A549 (cell line): ENCODE results near the gene ZNF683. TPM values are rescaled to one million over a fixed set of nuclear protein-coding genes. Genes with fewer than 3 reads are reported as not detected.

ENCODE experiments used
- ATAC-seq, 2 experiments: fragments of 200-7000 bp in 1 of 2; fragments of >200 bp in 1 of 2; cut with Nextera tagmentation in 1 of 2; cut with Tn5 transposase in 1 of 2; 3 replicates each; pipeline versions ENCODE4 v1.8.0 to v1.9.1; 2018 to 2020; ENCODE audit warnings: mild to moderate bottlenecking in 1 of 2, moderate library complexity in 1 of 2
- CTCF ChIA-PET: fragments of 300-600 bp; sonication (Branson Sonifier 250); formaldehyde crosslinking; extraction: SDS; loops from one replicate; lab custom pipeline; 2021; ENCODE audit warnings: antibody characterized with exemption, inconsistent platforms; lab: Yijun Ruan, JAX
- POLR2A ChIA-PET: fragments of 350-600 bp; formaldehyde crosslinking; extraction: SDS; loops from one replicate; lab custom pipeline; 2021; ENCODE audit warnings: antibody characterized with exemption, inconsistent platforms; lab: Yijun Ruan, JAX
- DNase-seq, 2 experiments: peaks; one replicate each; pipeline versions ENCODE4 v3.0.0 to v3.0.0-alpha.2; 2011 to 2016; ENCODE audit warnings: low read depth in 1 of 2, low spot score in 1 of 2
- FAIRE-seq: peaks from 2 replicates; lab custom pipeline; 2011; peaks lifted over from hg19 to GRCh38; lab: Jason Lieb, UNC
- H3K27ac ChIP-seq, 2 experiments: fragments of >200 bp; sonication (Bioruptor Twin); formaldehyde crosslinking; 3 replicates each; pipeline ENCODE4 v1.5.1; 2016 to 2017
- H3K4me1 ChIP-seq: fragments of >200 bp; sonication (Bioruptor Twin); formaldehyde crosslinking; 3 replicates; pipeline ENCODE4 v1.6.1; 2016
- H3K4me2 ChIP-seq: fragments of >200 bp; sonication (Bioruptor Twin); formaldehyde crosslinking; 3 replicates; pipeline ENCODE4 v1.6.1; 2016
- H3K4me3 ChIP-seq: fragments of >200 bp; sonication (Bioruptor Twin); formaldehyde crosslinking; 3 replicates; pipeline ENCODE4 v1.5.1; 2016
- H3K9me3 ChIP-seq: fragments of >200 bp; sonication (Bioruptor Twin); formaldehyde crosslinking; 3 replicates; pipeline ENCODE4 v1.6.1; 2016
- CHD4 ChIP-seq: fragments of 200-600 bp; sonication (generic); IDR thresholded peaks from 2 replicates; pipeline ENCODE4 v1.6.1; 2016; ENCODE audit warnings: antibody characterized with exemption, mild to moderate bottlenecking, borderline replicate concordance
- EHF ChIP-seq: fragments of 250-450 bp; sonication (Bioruptor Pico); IDR thresholded peaks from 2 replicates; pipeline ENCODE4 v1.5.0; 2020; ENCODE audit warnings: mild to moderate bottlenecking
- EHMT2 ChIP-seq: fragments of 200-600 bp; sonication (generic); IDR thresholded peaks from 2 replicates; pipeline ENCODE4 v1.6.1; 2016; ENCODE audit warnings: antibody characterized with exemption, low read depth, mild to moderate bottlenecking, moderate library complexity
- FOSB ChIP-seq: fragments of 250-450 bp; sonication (Bioruptor Pico); IDR thresholded peaks from 2 replicates; pipeline ENCODE4 v1.5.0; 2020; ENCODE audit warnings: mild to moderate bottlenecking, moderate library complexity
- FOSL2 ChIP-seq, 2 experiments: fragments of 450-650 bp in 1 of 2; fragments of >200 bp in 1 of 2; sonication (Bioruptor Twin) in 1 of 2; formaldehyde crosslinking; IDR thresholded peaks; 2 replicates each; pipeline versions ENCODE4 v1.5.0 to v1.6.1; 2016 to 2020; ENCODE audit warnings: mild to moderate bottlenecking in 1 of 2, moderate library complexity in 1 of 2
- FOXS1 ChIP-seq: fragments of 250-450 bp; sonication (Bioruptor Pico); IDR thresholded peaks from 2 replicates; pipeline ENCODE4 v1.5.0; 2020; ENCODE audit warnings: mild to moderate bottlenecking, moderate library complexity
- GATA3 ChIP-seq: IDR thresholded peaks from 2 replicates; pipeline ENCODE4 v1.6.1; 2012; ENCODE audit warnings: borderline replicate concordance
- HEYL ChIP-seq: fragments of 250-450 bp; sonication (Bioruptor Pico); IDR thresholded peaks from 2 replicates; pipeline ENCODE4 v1.8.0; 2021; ENCODE audit warnings: mild to moderate bottlenecking, moderate library complexity
- HOXB13 ChIP-seq: fragments of 250-450 bp; sonication (Bioruptor Pico); IDR thresholded peaks from 2 replicates; pipeline ENCODE4 v1.5.0; 2020; ENCODE audit warnings: low read depth, mild to moderate bottlenecking, moderate library complexity
- HOXB5 ChIP-seq: fragments of 250-450 bp; sonication (Bioruptor Pico); IDR thresholded peaks from 2 replicates; pipeline ENCODE4 v1.5.0; 2020; ENCODE audit warnings: mild to moderate bottlenecking, moderate library complexity
- NFE2L2 ChIP-seq: fragments of 150-350 bp; conservative IDR thresholded peaks from 2 replicates; pipeline ENCODE4 v1.6.1; 2014; ENCODE audit warnings: low read length
- NR3C1 ChIP-seq: fragments of >200 bp; sonication (Bioruptor Twin); formaldehyde crosslinking; IDR thresholded peaks from 3 replicates; pipeline ENCODE4 v1.6.1; 2017
- PHF8 ChIP-seq: fragments of 200-600 bp; sonication (generic); IDR thresholded peaks from 2 replicates; pipeline ENCODE4 v1.6.1; 2016; ENCODE audit warnings: low read depth, mild to moderate bottlenecking, antibody characterized with exemption, moderate library complexity, borderline replicate concordance
- POLR2A ChIP-seq: IDR thresholded peaks from 2 replicates; pipeline ENCODE4 v1.6.1; 2012; ENCODE audit warnings: mild to moderate bottlenecking, low read length
- POLR2AphosphoS2 ChIP-seq: conservative IDR thresholded peaks from 2 replicates; pipeline ENCODE4 v1.6.1; 2012; ENCODE audit warnings: low read length, improper control_type of control experiment, inconsistent platforms
- TFCP2L1 ChIP-seq: fragments of 250-450 bp; sonication (Bioruptor Pico); IDR thresholded peaks from 2 replicates; pipeline ENCODE4 v1.5.0; 2021; ENCODE audit warnings: mild to moderate bottlenecking
- ZNF302 ChIP-seq: fragments of 250-450 bp; sonication (Bioruptor Pico); IDR thresholded peaks from 2 replicates; pipeline ENCODE4 v1.9.0; 2021; ENCODE audit warnings: inconsistent platforms, mild to moderate bottlenecking, moderate library complexity
- ZSCAN20 ChIP-seq: fragments of 250-450 bp; sonication (Bioruptor Pico); IDR thresholded peaks from 2 replicates; pipeline ENCODE4 v1.8.0; 2022; ENCODE audit warnings: mild to moderate bottlenecking, moderate library complexity
- whole genome bisulfite sequencing: methylation state at CpG from one replicate; pipeline ENCODE4 v1.1.6; 2017; ENCODE audit errors: missing lambda C conversion rate; 5-methylcytosine and 5-hydroxymethylcytosine counted together
- polyA plus RNA-seq, 4 experiments: library from polyadenylated mRNA; depleted of rRNA in 3 of 4; stranded (reverse); fragments of >200 nt; fragmentation: RNase III in 1 of 4; extraction: RNeasy Plus Mini Kit Qiagen cat#74134 plus additional on column Dnase treatment in 1 of 4; gene quantifications; 2 replicates in 3 of 4; 3 replicates in 1 of 4; pipeline ENCODE4 v1.2.3, GENCODE V29; 2011 to 2017
- TF ChIP-seq, protein P1 (sequence below): fragments of 250-450 bp; sonication (Bioruptor Pico); IDR thresholded peaks from 2 replicates; pipeline ENCODE4 v1.5.0; 2020; ENCODE audit warnings: low read depth, mild to moderate bottlenecking, moderate library complexity
- TF ChIP-seq, protein P2 (sequence below): fragments of 200-600 bp; sonication (generic); IDR thresholded peaks from 2 replicates; pipeline ENCODE4 v1.6.1; 2016; ENCODE audit warnings: antibody characterized with exemption, mild to moderate bottlenecking, moderate library complexity
- TF ChIP-seq, protein P3 (sequence below): IDR thresholded peaks from 2 replicates; pipeline ENCODE4 v1.6.1; 2012
- TF ChIP-seq, protein P4 (sequence below): fragments of >200 bp; sonication (Bioruptor Twin); formaldehyde crosslinking; IDR thresholded peaks from 3 replicates; pipeline ENCODE4 v1.6.1; 2016

ZNF683 gene
- polyA plus RNA-seq, 2 of the 4 experiments (the other 2 are of a cell fraction), result not detected

DNA sequence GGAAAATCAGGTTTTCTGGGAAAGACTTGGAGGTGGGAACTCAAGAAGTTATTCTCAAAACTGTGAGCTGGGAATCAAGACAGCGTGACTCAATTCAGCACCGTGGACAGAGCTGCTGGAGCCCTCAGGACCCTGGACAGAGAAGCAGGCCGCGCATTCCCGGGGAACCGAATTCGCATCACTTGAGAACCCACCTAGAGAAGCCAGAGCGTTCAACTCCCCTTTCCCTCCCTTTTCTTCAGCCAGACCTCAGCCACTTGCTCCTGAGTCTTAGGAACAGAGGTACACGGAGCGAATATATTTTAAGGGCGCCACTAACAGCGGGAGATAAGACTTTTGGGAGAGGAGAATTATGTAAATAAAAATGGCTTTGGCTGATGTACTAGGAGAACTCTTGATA is 36.1 kb upstream of the ZNF683 start:
- Histone ChIP-seq H3K27ac (no peak overlapping the region), H3K9me3 (no peaks in the 10 kb centered on the region), H3K4me3 (no peak overlapping the region), H3K4me2 (peak overlapping the region; percentile 45; the same call in 2 of the 3 replicates), H3K4me1 (peaks cover 34% of the 10 kb centered on the region)
- TF ChIP-seq EHMT2 (peak; percentile 98), POLR2A (no peak), NFE2L2 (no peak), ZNF302 (CRISPR knock-in tag) (peak; percentile 38; the same call in 1 of the 2 replicates), NR3C1 (no peak), HOXB5 (CRISPR knock-in tag) (peak; percentile 95), FOSB (CRISPR knock-in tag) (no peak), CHD4 (no peak), EHF (CRISPR knock-in tag) (peak; percentile 87), GATA3 (peak; percentile 19; the same call in 1 of the 2 replicates), POLR2AphosphoS2 (no peak), HEYL (CRISPR knock-in tag) (peak; percentile 92; the same call in 1 of the 2 replicates), FOSL2 (IDR thresholded peaks at IDR 0.05) (no peak), FOSL2 (CRISPR knock-in tag; IDR thresholded peaks at IDR 0.05) (peak; percentile 57), HOXB13 (CRISPR knock-in tag) (peak; percentile 94), PHF8 (no peak), FOXS1 (CRISPR knock-in tag) (peak; percentile 94), TFCP2L1 (CRISPR knock-in tag) (0 out of 2 replicates have a peak, but pooled peaks have one; percentile 27), ZSCAN20 (peak; percentile 93)
- TF ChIP-seq, protein P1, sequence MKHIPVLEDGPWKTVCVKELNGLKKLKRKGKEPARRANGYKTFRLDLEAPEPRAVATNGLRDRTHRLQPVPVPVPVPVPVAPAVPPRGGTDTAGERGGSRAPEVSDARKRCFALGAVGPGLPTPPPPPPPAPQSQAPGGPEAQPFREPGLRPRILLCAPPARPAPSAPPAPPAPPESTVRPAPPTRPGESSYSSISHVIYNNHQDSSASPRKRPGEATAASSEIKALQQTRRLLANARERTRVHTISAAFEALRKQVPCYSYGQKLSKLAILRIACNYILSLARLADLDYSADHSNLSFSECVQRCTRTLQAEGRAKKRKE, result peak; percentile 96
- TF ChIP-seq, protein P2, sequence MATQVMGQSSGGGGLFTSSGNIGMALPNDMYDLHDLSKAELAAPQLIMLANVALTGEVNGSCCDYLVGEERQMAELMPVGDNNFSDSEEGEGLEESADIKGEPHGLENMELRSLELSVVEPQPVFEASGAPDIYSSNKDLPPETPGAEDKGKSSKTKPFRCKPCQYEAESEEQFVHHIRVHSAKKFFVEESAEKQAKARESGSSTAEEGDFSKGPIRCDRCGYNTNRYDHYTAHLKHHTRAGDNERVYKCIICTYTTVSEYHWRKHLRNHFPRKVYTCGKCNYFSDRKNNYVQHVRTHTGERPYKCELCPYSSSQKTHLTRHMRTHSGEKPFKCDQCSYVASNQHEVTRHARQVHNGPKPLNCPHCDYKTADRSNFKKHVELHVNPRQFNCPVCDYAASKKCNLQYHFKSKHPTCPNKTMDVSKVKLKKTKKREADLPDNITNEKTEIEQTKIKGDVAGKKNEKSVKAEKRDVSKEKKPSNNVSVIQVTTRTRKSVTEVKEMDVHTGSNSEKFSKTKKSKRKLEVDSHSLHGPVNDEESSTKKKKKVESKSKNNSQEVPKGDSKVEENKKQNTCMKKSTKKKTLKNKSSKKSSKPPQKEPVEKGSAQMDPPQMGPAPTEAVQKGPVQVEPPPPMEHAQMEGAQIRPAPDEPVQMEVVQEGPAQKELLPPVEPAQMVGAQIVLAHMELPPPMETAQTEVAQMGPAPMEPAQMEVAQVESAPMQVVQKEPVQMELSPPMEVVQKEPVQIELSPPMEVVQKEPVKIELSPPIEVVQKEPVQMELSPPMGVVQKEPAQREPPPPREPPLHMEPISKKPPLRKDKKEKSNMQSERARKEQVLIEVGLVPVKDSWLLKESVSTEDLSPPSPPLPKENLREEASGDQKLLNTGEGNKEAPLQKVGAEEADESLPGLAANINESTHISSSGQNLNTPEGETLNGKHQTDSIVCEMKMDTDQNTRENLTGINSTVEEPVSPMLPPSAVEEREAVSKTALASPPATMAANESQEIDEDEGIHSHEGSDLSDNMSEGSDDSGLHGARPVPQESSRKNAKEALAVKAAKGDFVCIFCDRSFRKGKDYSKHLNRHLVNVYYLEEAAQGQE, result peak; percentile 99
- TF ChIP-seq, protein P3, sequence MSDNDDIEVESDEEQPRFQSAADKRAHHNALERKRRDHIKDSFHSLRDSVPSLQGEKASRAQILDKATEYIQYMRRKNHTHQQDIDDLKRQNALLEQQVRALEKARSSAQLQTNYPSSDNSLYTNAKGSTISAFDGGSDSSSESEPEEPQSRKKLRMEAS, result peak; percentile 82
- TF ChIP-seq, protein P4, sequence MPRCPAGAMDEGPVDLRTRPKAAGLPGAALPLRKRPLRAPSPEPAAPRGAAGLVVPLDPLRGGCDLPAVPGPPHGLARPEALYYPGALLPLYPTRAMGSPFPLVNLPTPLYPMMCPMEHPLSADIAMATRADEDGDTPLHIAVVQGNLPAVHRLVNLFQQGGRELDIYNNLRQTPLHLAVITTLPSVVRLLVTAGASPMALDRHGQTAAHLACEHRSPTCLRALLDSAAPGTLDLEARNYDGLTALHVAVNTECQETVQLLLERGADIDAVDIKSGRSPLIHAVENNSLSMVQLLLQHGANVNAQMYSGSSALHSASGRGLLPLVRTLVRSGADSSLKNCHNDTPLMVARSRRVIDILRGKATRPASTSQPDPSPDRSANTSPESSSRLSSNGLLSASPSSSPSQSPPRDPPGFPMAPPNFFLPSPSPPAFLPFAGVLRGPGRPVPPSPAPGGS, result no peak
- DNase-seq, result peak; percentile 44 to 64
- ATAC-seq, result peak; percentile 53 to 64; a peak in 4 of 6 replicates
- POLR2A ChIA-PET, result no interaction called here
- 7% methylated on average over 12 of the region's 12 CpGs for WGBS
- CTCF ChIA-PET, result interaction anchor here (1.1 to 5.9 kb wide), 2 partner anchors 8 to 136 kb away, joined by 4 to 47 read pairs; no protein-coding TSS in a partner anchor
- FAIRE-seq, result no peak
